GM23248 (cell line): ENCODE measurements around the gene GJC2.
"Not testable (repeated sequence)": the region's sequence is repeated elsewhere in the genome, so short reads cannot be mapped to it uniquely, and the experiment has no call there.

Source experiments
- EZH2 ChIP-seq: fragments of 200-600 bp; sonication (generic); IDR thresholded peaks from 2 replicates; pipeline ENCODE4 v1.6.1; 2018; ENCODE audit warnings: antibody characterized with exemption, mild to moderate bottlenecking; ENCODE audit not compliant: insufficient read depth, poor library complexity, severe bottlenecking
- EZH2phosphoT487 ChIP-seq: fragments of 200-600 bp; sonication (generic); IDR thresholded peaks from 2 replicates; pipeline ENCODE4 v1.6.1; 2018; ENCODE audit warnings: antibody characterized with exemption, moderate library complexity, mild to moderate bottlenecking, low read depth; ENCODE audit not compliant: insufficient read depth

DNA sequence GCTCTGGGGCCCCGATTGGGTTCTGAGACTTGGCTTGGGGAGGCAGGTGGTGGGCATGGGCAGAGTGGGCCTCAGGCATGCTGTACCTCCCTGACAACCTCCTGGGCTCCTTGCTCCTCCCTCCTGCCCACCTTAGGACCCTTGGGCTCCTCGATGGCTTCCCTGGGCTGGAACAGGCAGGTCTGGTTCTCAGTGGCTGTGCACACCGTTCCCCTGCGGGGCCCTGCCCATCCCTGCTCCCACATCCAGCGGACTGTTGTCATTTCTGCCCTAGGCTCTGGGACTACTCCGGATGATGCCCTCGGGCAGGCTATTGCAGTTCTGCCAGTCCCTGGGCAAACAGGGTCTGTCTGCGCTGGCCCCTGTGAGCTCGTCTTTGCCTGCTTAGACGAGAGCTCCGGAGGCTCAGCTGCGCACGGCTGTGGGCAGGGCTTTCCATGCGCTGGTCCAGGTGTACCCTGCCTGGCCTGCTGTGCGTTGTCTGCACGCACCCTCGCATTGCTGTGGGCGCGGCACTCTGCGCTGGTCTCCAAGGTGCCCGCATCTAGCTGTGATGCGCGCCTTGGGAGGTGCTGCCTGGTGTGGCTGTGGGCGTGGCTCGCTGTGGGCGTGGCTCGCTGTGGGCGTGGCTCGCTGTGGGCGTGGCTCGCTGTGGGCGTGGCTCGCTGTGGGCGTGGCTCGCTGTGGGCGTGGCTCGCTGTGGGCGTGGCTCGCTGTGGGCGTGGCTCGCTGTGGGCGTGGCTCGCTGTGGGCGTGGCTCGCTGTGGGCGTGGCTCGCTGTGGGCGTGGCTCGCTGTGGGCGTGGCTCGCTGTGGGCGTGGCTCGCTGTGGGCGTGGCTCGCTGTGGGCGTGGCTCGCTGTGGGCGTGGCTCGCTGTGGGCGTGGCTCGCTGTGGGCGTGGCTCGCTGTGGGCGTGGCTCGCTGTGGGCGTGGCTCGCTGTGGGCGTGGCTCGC is 24.1 kb downstream of the GJC2 start:
- TF ChIP-seq EZH2, EZH2phosphoT487: not testable (repeated sequence)
